Measurements from ENCODE around the gene SKAP1. TPM values are rescaled to one million over a fixed set of nuclear protein-coding genes. Genes with fewer than 3 reads are reported as not detected.
A peak's percentile ranks its signal among the peaks of the same experiment; 100 is the strongest.

SKAP1 gene
- total RNA-seq, 4 donors from 2014 or later: 1.1 to 1.7 (median 1.2) TPM

GRCh38 chr17:48160177-48161081 is 269.6 kb downstream of the SKAP1 start:
- Histone ChIP-seq H3K4me1 (no peaks in the 10 kb centered on the region), H3K9me3 (no peaks in the 10 kb centered on the region), H3K27ac (replicated peaks in 1 of 4) (no peak overlapping the region), H3K4me3 (no peak overlapping the region), H3K36me3 (no peaks in the 10 kb centered on the region), H3K27me3 (peaks cover 0 to 27% (median 0%) of the 10 kb centered on the region in 4 donors)
- WGBS: 92% methylated on average over 5 of the region's 5 CpGs
- DNase-seq (ENCODE audit: extremely low spot score): no peak
- TF ChIP-seq POLR2AphosphoS5 (IDR thresholded peaks at IDR 0.05): no peak
- TF ChIP-seq EP300 (IDR thresholded peaks at IDR 0.05): no peak
- TF ChIP-seq CTCF (IDR thresholded peaks at IDR 0.05): no peak
- no peak for TF ChIP-seq POLR2A (IDR thresholded peaks at IDR 0.05; ENCODE audit: low read depth)
- intact Hi-C loops (cut with DNase I): no loop called here

GRCh38 chr17:48159232-48159631 is 270.8 kb downstream of the SKAP1 start:
- TF ChIP-seq CTCF (IDR thresholded peaks at IDR 0.05) (no peak), POLR2AphosphoS5 (IDR thresholded peaks at IDR 0.05) (no peak), EP300 (IDR thresholded peaks at IDR 0.05) (no peak), POLR2A (IDR thresholded peaks at IDR 0.05; ENCODE audit: low read depth) (no peak)
- Histone ChIP-seq H3K36me3 (no peaks in the 10 kb centered on the region), H3K27me3 (peaks cover 0 to 33% (median 3%) of the 10 kb centered on the region in 4 donors), H3K27ac (replicated peaks in 1 of 4) (no peak overlapping the region), H3K9me3 (no peaks in the 10 kb centered on the region), H3K4me1 (no peaks in the 10 kb centered on the region), H3K4me3 (no peak overlapping the region)
- intact Hi-C loops (cut with DNase I): no loop called here
- no peak for DNase-seq (ENCODE audit: extremely low spot score)
- WGBS: 71% methylated on average over 4 of the region's 4 CpGs

- H3K9me3 ChIP-seq: no peaks in the 10 kb centered on the region
- DNase-seq (ENCODE audit: extremely low spot score): no peak
- H3K4me1 ChIP-seq: no peaks in the 10 kb centered on the region
- no peak overlapping the region for H3K4me3 ChIP-seq
- no peak overlapping the region for H3K27ac ChIP-seq (replicated peaks in 1 of 4)
- peaks cover 0 to 51% (median 5%) of the 10 kb centered on the region in 4 donors for H3K27me3 ChIP-seq
- no peaks in the 10 kb centered on the region for H3K36me3 ChIP-seq
- TF ChIP-seq CTCF (IDR thresholded peaks at IDR 0.05) (no peak), POLR2A (IDR thresholded peaks at IDR 0.05; ENCODE audit: low read depth) (no peak), EP300 (IDR thresholded peaks at IDR 0.05) (no peak), POLR2AphosphoS5 (IDR thresholded peaks at IDR 0.05) (no peak)
- intact Hi-C loops (cut with DNase I): no loop called here
- 51% methylated on average over 21 of the region's 21 CpGs for WGBS
Observed at GRCh38 chr17:48155889-48156611, 274.0 kb downstream of the SKAP1 start.

GRCh38 chr17:48153691-48154358 is 276.2 kb downstream of the SKAP1 start:
- Histone ChIP-seq H3K9me3 (no peaks in the 10 kb centered on the region), H3K27me3 (peaks cover 0 to 74% (median 11%) of the 10 kb centered on the region in 4 donors), H3K4me1 (no peaks in the 10 kb centered on the region), H3K4me3 (no peak overlapping the region), H3K27ac (replicated peaks in 1 of 4) (no peak overlapping the region), H3K36me3 (no peaks in the 10 kb centered on the region)
- no peak for TF ChIP-seq EP300 (IDR thresholded peaks at IDR 0.05)
- no peak for TF ChIP-seq POLR2A (IDR thresholded peaks at IDR 0.05; ENCODE audit: low read depth)
- TF ChIP-seq CTCF (IDR thresholded peaks at IDR 0.05): peak in 1 of 3 experiments; percentile 19
- TF ChIP-seq POLR2AphosphoS5 (IDR thresholded peaks at IDR 0.05): no peak
- no peak for DNase-seq (ENCODE audit: extremely low spot score)
- 47% methylated on average over 6 of the region's 6 CpGs for WGBS
- intact Hi-C loops (cut with DNase I): no loop called here

Data from esophagus muscularis mucosa (tissue), 4 donors.